Endothelial cell of umbilical vein (primary cell): ENCODE measurements around the gene ZPBP2. TPM values are rescaled to one million over a fixed set of nuclear protein-coding genes. Genes with fewer than 3 reads are reported as not detected.

ENCODE experiments used
- BruUV-seq: library from RNA; stranded (reverse); fragments of 400-500 nt; replicated peaks from 2 replicates; lab custom pipeline; 2021; lab: Mats Ljungman, UMichigan
- CTCF ChIA-PET: fragments of 300-600, 350-600 bp; sonication (Branson Sonifier 250); formaldehyde crosslinking; loops from one replicate; lab custom pipeline; 2021; ENCODE audit warnings: antibody characterized with exemption, inconsistent platforms; lab: Charles Lee
- POLR2A ChIA-PET: fragments of 300-600, 350-600 bp; sonication (Branson Sonifier 250); formaldehyde crosslinking; loops from one replicate; lab custom pipeline; 2021; ENCODE audit warnings: antibody characterized with exemption, inconsistent platforms; lab: Charles Lee
- DNase-seq: peaks from one replicate; pipeline ENCODE4 v3.0.0-alpha.2; 2011; ENCODE audit warnings: low read depth, low spot score
- FAIRE-seq: peaks from 2 replicates; lab custom pipeline; 2011; peaks lifted over from hg19 to GRCh38; lab: Jason Lieb, UNC
- H2AFZ ChIP-seq: 2 replicates; pipeline ENCODE4 v1.6.0; 2012; ENCODE audit warnings: low read depth, low read length, control low read depth, inconsistent platforms
- H3K27ac ChIP-seq: 2 replicates; pipeline ENCODE4 v1.5.1; 2011; ENCODE audit warnings: low read depth, mild to moderate bottlenecking, control low read depth, low read length, moderate library complexity; ENCODE audit not compliant: insufficient read depth
- H3K27me3 ChIP-seq, 2 experiments: 2 replicates each; pipeline versions ENCODE4 v1.6.0 to v1.6.1; 2011; ENCODE audit warnings: low read length in 2 of 2, mixed read lengths in 1 of 2; ENCODE audit not compliant: control insufficient read depth in 2 of 2, insufficient read depth in 2 of 2
- H3K36me3 ChIP-seq, 2 experiments: 2 replicates in 1 of 2; 3 replicates in 1 of 2; pipeline ENCODE4 v1.5.1; 2011; ENCODE audit warnings: low read length in 2 of 2, mild to moderate bottlenecking in 1 of 2, moderate library complexity in 1 of 2; ENCODE audit not compliant: control insufficient read depth in 2 of 2, insufficient read depth in 2 of 2; ENCODE audit errors: extremely low read depth in 1 of 2
- H3K4me1 ChIP-seq: 3 replicates; pipeline ENCODE4 v1.5.1; 2011; ENCODE audit warnings: mild to moderate bottlenecking, low read length; ENCODE audit not compliant: control insufficient read depth, insufficient read depth; ENCODE audit errors: extremely low read depth
- H3K4me2 ChIP-seq: 2 replicates; pipeline ENCODE4 v1.6.1; 2011; ENCODE audit warnings: low read length, control low read depth, mixed read lengths; ENCODE audit not compliant: insufficient read depth
- H3K4me3 ChIP-seq, 3 experiments: fragments of 200-600 bp in 1 of 3; sonication (generic), shearing (Covaris generic) in 1 of 3; replicated peaks in 1 of 3; 2 replicates each; pipeline ENCODE4 v1.5.1; 2011 to 2016; ENCODE audit warnings: control low read depth in 3 of 3, low read length in 3 of 3, mild to moderate bottlenecking in 2 of 3, inconsistent platforms in 1 of 3, low read depth in 1 of 3, moderate library complexity in 1 of 3; ENCODE audit not compliant: insufficient read depth in 1 of 3
- H3K79me2 ChIP-seq: 2 replicates; pipeline ENCODE4 v1.6.0; 2012; ENCODE audit warnings: low read length, inconsistent platforms; ENCODE audit not compliant: control insufficient read depth, insufficient read depth
- H3K9ac ChIP-seq: replicated peaks from 2 replicates; pipeline ENCODE3; 2011; ENCODE audit warnings: low read length, control low read depth; ENCODE audit not compliant: insufficient read depth; ENCODE audit errors: extremely low read depth
- H3K9me1 ChIP-seq: replicated peaks from 3 replicates; pipeline ENCODE4 v1.6.0; 2011; ENCODE audit warnings: mild to moderate bottlenecking, low read length; ENCODE audit not compliant: control insufficient read depth, insufficient read depth; ENCODE audit errors: extremely low read depth
- H3K9me3 ChIP-seq: replicated peaks from 2 replicates; pipeline ENCODE4 v1.5.1; 2012; ENCODE audit warnings: low read length, inconsistent platforms; ENCODE audit not compliant: control insufficient read depth, insufficient read depth
- H4K20me1 ChIP-seq: replicated peaks from 2 replicates; pipeline ENCODE3; 2011; ENCODE audit warnings: mild to moderate bottlenecking, low read length; ENCODE audit not compliant: control insufficient read depth, insufficient read depth; ENCODE audit errors: extremely low read depth
- CTCF ChIP-seq, 2 donors: IDR thresholded peaks; 1 replicate in 1 of 2; 2 replicates in 1 of 2; pipeline ENCODE4 v1.5.1; 2011; ENCODE audit warnings: low read length in 2 of 2, mild to moderate bottlenecking in 2 of 2, moderate library complexity in 2 of 2, control low read depth in 1 of 2, inconsistent platforms in 1 of 2, low read depth in 1 of 2; ENCODE audit not compliant: insufficient read depth in 1 of 2; ENCODE audit errors: extremely low read depth in 1 of 2
- EZH2 ChIP-seq: IDR thresholded peaks from 2 replicates; pipeline ENCODE4 v1.6.1; 2012; ENCODE audit warnings: borderline replicate concordance, low read depth, mild to moderate bottlenecking, moderate library complexity, low read length, inconsistent platforms; ENCODE audit not compliant: severe bottlenecking
- FOS ChIP-seq: IDR thresholded peaks from 2 replicates; pipeline ENCODE4 v1.6.1; 2011; ENCODE audit warnings: mild to moderate bottlenecking, low read length, moderate library complexity, borderline replicate concordance; ENCODE audit not compliant: insufficient read depth
- GATA2 ChIP-seq: IDR thresholded peaks from 2 replicates; pipeline ENCODE4 v1.7.0; 2011; ENCODE audit warnings: low read depth, mild to moderate bottlenecking, moderate library complexity, mixed read lengths, low read length; ENCODE audit not compliant: insufficient read length, insufficient read depth
- JUN ChIP-seq: IDR thresholded peaks from 2 replicates; pipeline ENCODE4 v1.6.1; 2011; ENCODE audit warnings: borderline replicate concordance, low read depth; ENCODE audit not compliant: insufficient read length, insufficient read depth
- MAX ChIP-seq: IDR thresholded peaks from 2 replicates; pipeline ENCODE4 v1.6.1; 2011; ENCODE audit not compliant: insufficient read depth, insufficient read length
- MYC ChIP-seq: IDR thresholded peaks from one replicate; pipeline ENCODE4 v1.6.1; 2011; ENCODE audit warnings: mild to moderate bottlenecking, low read depth, low read length
- POLR2A ChIP-seq: IDR thresholded peaks from 2 replicates; pipeline ENCODE4 v1.6.1; 2012; ENCODE audit warnings: low read depth, mild to moderate bottlenecking, control low read depth, low read length
- POLR2AphosphoS5 ChIP-seq: IDR thresholded peaks from 2 replicates; pipeline ENCODE4 v1.6.1; 2012; ENCODE audit warnings: low read depth, mild to moderate bottlenecking, control low read depth, low read length, moderate library complexity; ENCODE audit not compliant: insufficient read depth
- dilution Hi-C: fragments of 300-500 bp; cut with MboI; formaldehyde crosslinking; loops from one replicate; pipeline ENCODE4 v1.15.0; 2019; ENCODE audit warnings: low sequenced_read_pairs; ENCODE audit not compliant: extremely low pct_ligation_motif_present
- intact Hi-C: fragments of 100-400 bp; cut with micrococcal nuclease; formaldehyde crosslinking; loops from one replicate; pipeline ENCODE4 v1.10.0; 2022
- polyA plus RNA-seq, 4 experiments: library from polyadenylated mRNA; depleted of rRNA in 3 of 4; stranded (reverse) in 3 of 4; unstranded in 1 of 4; fragments of >200 nt; gene quantifications; 2 replicates each; pipeline versions ENCODE4 v1.2.1 to v1.2.3, GENCODE V29; 2011 to 2012; ENCODE audit warnings: missing spikeins in 1 of 4
- total RNA-seq: library from RNA; stranded (reverse); gene quantifications from 2 replicates; pipeline ENCODE4 v1.2.3, GENCODE V29; 2021

The ZPBP2 gene
- total and polyA plus RNA-seq, 2 donors (not counting 3 experiments of a cell fraction or from before 2014, with no cell fraction given), result not detected

- H3K4me1 ChIP-seq, result no peaks in the 10 kb centered on the region
- ChIA-PET CTCF (no interaction called here), POLR2A (no interaction called here)
- DNase-seq (no peak), FAIRE-seq (no peak)
- no peak overlapping the region for H3K27ac ChIP-seq
- BruUV-seq, result no TSS peak
- peaks cover 27 to 38% of the 10 kb centered on the region in 2 experiments for H3K27me3 ChIP-seq
- H3K79me2 ChIP-seq, result no peaks in the 10 kb centered on the region
- no peak overlapping the region for H3K4me3 ChIP-seq
- no peak overlapping the region for H2AFZ ChIP-seq
- H3K9me3 ChIP-seq, result no peaks in the 10 kb centered on the region
- no peaks in the 10 kb centered on the region for H3K36me3 ChIP-seq
- no peaks in the 10 kb centered on the region for H4K20me1 ChIP-seq
- no peaks in the 10 kb centered on the region for H3K9me1 ChIP-seq
- H3K9ac ChIP-seq, result no peak overlapping the region
- intact Hi-C loops (no loop called here), dilution Hi-C loops (no loop called here)
- TF ChIP-seq GATA2, result no peak
- TF ChIP-seq FOS, result no peak
- no peak for TF ChIP-seq MYC
- no peak for TF ChIP-seq JUN
- no peak for TF ChIP-seq MAX
- no peak for TF ChIP-seq POLR2A
- TF ChIP-seq POLR2AphosphoS5, result no peak
- no peak for TF ChIP-seq EZH2
- no peak for TF ChIP-seq CTCF (IDR thresholded peaks at IDR 0.05; ENCODE audit: extremely low read depth in 1 of 2, insufficient read depth in 1 of 2, low read depth in 1 of 2, low read length in 2 of 2)
- H3K4me2 ChIP-seq, result no peak overlapping the region
These were observed 2.8 kb downstream of the ZPBP2 start for GRCh38 chr17:39870776-39871175.
